SKM-1 treated with dmso at 0.1 percent for 144 hours (cell line): ENCODE results near the gene DUS4L.
"Not testable (repeated sequence)": the region's sequence is repeated elsewhere in the genome, so short reads cannot be mapped to it uniquely, and the experiment has no call there.

ENCODE experiments used
- DNase-seq: peaks from one replicate; lab custom pipeline; 2025; ENCODE audit not compliant: unreplicated experiment; lab: John Stamatoyannopoulos, UW

DUS4L gene, protein sequence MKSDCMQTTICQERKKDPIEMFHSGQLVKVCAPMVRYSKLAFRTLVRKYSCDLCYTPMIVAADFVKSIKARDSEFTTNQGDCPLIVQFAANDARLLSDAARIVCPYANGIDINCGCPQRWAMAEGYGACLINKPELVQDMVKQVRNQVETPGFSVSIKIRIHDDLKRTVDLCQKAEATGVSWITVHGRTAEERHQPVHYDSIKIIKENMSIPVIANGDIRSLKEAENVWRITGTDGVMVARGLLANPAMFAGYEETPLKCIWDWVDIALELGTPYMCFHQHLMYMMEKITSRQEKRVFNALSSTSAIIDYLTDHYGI

DNA sequence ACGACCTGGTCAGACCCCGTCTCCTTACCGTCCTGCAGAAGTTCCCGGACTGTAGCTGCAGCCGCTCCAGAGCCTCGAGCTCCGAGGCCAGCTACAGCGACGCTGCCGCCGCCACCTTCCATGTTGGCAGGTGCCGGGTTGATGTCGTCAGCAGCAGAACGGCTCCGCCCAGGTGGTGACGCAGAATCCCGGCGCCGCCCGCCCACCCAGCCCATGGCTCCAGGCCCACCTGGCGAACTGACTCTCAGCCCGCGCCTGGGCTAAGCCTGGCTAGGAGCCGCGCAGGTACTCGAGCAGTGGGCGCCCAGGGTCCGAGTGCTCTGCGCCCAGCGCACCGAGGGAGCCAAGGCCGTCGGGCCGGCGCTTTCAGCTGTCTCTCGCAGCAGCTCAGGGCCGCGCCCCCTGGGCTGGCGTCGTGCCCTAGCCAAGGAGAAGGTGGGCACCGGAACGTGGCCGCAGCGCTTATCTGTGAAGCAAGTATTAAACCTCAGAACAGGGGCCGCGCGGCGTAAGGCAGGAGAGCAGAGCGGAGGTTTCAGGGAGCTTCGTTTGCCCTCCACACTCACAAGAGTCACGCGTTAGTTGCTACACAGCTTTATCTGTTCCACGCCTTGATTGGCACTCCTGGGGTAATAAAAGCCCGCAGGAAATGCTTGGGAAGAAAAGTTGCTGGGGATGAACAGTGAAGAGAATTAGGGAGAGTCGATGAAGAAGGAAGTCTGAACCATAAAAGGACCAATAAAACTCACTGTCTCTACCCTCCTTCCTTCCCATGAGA, at the start of gene DUS4L, which contains the start of gene COG5:
TSS of gene DUS4L (plus strand) at position 197 of the 778 bp plus-strand sequence. CDS start 3,100 bp downstream, outside the sequence.
TSS of gene COG5 (minus strand) at position 146 of the 778 bp plus-strand sequence. CDS start at position 122, 24 bp downstream.
- peak; percentile 58 for DNase-seq

DNA sequence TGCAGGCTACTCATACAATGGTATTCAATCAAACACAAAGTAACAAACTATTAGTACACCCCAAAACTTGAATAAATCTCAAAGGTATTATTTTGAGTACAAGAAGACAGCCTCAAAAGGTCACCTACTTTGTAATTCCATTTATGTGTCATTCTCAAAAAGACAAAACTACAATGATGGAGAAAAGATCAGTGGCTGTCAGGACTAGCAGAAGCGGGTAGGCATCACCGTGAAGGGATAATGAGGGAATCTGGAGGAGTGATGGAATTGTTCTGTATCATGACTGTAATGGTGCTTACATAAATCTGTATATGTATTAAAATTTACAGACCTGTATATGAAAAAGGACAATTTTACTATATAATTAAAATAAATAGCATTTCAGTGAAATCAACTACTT, 37.1 kb upstream of the DUS4L start:
- no peak for DNase-seq

DNA sequence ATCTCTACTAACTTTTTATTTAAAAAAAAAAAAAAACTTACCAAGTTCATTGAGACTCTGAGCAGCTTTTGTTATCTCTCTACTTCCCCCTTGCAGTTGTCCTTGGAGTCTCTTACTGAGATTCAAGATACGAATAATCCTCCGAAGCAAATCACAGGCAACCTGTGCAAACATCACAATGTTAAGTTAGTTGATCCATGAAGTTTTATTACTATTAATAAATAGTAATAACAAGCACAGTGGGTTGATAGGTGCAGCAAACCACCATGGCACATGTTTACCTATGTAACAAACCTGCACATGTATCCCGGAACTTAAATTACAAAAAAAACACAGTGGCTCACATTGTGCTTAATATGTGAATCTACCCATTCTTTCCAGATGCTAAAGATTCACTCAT, 36.6 kb upstream of the DUS4L start:
- no peak for DNase-seq

DNA sequence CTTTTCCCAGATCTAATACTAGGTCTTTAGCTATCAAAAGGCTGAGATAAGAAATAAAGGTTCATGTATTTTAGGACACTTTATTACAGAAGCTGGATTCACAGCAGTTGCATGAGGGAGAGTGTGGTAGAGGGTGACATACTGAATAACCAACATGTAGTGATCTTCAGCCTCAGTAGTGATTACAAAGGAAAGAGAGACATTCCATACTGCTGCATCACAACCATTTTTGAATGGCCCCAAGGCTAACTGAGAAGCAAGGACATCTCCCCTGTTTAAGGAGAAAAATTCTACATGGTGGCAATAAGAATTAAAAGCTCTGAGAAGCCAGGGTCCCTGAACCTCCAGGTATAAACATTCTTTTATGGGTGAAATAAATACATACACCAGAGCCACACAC, 35.3 kb upstream of the DUS4L start:
- no peak for DNase-seq

DNA sequence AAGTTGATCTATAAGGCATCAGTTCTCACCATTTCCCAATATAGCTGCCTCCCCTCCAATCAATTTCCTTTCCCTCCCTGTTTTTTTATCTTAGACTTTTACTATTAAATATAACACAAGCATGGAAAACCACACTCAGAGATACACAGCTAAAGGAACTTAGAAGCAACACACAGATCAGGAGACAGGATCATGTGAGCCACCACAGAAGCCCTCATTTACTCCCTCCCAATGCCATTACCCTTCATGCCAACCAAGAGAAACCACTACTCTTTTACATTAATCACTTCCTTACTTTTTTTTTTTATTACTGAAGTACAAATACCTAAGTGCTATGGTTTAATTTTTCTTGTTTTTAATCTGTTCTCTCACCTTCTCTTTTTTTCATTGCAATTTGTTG, 33.0 kb upstream of the DUS4L start:
- no peak for DNase-seq

DNA sequence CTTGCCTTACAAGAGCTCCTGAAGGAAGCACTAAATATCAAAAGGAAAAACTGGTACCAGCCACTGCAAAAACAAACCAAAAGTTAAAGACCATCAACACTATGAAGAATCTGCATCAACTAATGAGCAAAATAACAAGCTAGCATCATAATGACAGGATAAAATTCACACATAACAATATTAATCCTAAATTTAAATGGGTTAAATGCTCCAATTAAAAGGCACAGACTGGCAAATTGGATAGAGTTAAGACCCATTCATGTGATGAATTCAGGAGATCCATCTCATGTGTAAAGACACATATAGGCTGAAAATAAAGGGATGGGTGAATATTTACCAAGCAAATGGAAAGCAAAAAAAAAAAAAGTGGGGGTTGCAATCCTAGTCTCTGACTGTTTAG, 29.6 kb upstream of the DUS4L start:
- DNase-seq, result no peak

DNA sequence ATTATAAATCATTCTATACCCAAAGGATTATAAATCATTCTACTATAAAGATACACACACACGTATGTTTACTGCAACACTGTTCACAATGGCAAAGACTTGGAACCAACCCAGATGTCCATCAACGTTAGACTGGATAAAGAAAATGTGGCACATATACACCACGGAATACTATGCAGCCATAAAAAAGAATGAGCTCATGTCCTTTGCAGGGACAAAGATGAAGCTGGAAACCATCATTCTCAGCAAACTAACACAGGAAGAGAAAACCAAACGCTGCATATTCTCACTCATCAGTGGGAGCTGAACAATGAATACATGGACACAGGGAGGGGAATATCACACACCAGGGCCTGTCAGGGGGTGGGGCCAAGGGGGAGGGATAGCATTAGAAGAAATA, 26.5 kb upstream of the DUS4L start:
- not testable (repeated sequence) for DNase-seq

DNA sequence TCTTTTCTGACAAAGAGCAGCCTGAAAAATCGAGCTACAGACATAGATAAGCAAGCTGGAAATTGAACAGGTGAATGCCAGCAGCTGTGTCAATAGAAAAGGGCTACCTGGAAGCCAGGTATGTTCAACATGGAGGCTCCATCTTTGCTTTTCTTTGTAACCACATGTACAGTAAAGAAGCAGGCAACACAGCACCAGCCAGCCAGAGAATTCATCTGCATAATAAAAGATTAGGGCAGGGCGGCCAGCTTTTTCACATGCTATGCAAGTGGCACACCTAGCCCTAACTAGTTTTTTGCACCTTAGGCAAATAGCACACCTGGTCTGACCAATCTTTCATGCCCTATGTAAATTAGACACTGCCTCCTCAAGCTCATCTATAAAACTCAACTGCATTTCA, 25.8 kb upstream of the DUS4L start:
- no peak for DNase-seq

DNA sequence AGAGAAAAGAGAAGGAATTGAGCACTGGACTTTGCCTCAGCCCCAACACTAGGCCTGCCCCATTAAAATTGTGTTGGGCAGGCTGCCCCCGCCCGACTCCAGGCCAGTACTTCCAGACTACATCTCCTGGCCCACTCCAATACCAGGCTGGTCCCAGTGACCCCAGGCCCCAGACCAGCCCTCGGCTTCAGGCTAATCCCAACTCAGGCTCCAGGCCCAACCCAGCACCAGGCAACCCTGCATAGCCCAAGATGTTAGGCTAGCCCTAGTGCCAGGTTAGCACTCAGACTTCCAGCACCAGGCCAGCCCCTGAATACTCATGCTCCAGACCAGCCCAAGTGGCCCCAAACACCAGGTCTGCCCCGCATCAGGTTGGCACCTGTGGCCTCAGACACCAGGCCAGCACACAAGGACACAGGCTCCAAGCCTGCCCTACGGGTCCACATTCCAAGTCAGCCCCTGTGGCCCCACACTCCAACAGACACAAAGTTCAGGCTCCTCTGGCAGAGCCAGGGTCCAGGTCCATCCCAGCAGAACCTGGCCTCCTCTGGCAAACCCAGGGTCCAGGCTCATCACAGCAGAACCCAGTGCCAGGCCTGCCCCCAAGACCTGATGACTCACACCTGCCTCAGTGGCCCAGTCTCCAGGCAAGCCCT, 20.3 kb upstream of the DUS4L start:
- no peak for DNase-seq

DNA sequence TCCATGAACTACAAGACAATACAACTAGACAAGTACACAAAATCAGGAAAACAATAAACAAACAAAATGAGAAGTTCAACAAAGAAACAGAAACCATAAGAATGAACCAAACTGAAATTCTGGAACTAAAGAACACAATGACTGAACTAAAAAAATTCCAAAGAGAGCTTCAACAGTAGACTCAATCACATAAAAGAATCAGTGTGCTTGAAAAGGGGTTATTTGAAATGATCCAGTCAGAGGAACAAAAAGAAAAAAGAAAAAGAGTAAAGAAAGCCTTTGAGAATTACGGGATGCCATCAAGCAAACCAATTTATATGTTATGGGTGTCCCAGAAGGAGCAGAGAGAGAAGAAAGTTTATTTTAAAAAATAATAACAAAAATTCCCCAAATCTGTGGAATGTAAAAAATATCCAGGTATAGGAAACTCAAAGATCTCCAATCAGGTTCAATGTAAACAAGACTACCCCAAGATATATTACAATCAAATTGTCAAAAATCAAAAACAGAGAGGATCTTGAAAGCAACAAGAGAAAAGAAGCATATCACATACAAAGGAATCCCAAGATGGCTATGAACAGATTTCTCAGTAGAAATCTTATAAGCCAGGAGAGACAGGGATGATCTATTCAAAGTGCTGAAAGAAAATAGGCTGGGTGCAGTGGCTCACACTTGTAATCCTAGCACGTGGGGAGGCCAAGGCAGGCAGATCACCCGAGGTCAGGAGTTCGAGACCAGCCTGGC, 18.8 kb upstream of the DUS4L start:
- DNase-seq, result no peak

DNA sequence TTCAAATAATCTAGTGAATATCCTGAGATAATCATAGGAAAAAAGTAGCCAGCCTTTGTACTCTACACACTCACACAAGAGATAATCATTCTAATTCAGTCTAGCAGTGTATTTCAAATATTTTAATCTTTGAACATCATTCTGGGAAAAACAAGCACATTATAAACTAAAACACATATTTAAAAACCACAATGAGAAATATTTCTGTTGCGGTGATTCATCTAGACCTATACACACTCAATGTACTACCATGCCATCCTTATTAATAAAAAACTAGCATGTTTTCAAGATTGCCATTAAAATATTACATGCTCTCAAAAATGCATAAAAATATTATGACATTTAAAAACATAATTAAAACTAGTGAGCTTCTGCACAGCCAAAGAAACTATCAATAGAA, 11.8 kb upstream of the DUS4L start:
- no peak for DNase-seq

DNA sequence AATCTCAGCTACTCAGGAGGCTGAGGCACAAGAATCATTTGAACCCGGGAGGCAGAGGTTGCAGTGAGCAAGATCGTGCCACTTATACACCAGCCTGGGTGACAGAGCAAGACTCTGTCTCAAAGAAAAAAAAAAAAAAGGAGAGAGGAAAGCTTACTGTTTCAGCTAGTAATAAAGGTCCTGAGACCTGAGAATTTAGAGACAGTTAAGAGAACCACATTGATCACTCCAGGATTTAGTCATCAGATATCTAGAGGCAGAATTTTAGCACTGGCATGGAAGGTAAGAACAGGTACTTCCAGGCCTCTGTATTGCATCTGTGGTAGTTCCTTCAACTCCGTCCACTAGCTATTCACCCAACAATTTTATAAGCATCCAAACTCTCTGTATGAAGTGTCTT, 7.9 kb upstream of the DUS4L start:
- no peak for DNase-seq

DNA sequence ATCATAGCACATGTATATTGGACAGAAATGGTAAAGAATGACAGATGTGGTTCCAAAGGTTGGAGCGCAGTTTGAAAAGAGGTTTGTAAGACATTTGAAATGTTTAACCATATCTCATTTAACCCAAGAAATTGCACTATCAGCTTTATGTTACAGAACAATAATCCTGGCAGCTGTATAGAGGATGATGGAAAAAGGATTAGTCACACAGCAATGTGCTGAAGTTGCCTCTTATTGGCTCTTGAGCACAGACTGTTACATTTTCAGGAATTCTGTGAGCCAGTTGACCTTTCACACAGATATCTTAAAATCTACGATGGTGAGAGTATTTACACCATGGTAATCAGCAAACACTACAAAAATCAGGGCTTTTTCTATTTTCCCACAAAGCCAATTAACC, 3.9 kb upstream of the DUS4L start:
- DNase-seq, result no peak

DNA sequence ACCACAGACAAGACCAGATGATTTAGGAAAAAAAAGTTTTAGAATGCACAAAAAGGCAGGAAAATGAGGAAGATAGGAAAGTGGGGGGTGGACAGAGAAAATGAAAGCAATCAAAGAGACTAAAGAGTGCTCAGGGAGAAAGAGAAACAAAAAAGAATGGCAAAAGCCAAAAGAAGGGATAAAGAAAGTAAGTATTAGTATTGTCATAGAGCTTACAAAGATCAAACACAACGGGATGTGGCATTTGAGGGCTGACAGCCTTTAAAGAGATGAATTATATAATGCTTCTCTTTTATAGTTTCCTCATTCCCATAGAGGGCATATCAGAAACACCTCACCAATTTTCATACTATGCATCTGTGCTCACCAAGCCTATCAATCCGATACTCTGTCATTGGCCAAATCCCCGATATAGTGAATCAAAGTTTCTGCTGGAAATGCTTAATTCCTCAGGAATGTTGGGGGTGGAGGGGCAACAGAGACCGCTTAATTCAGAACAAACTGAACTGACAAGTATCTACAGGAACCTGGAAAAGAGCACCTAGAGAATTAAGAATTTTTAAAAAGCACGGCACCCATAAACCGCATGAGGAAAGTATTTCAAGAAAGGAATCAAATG, 2.8 kb upstream of the DUS4L start:
- no peak for DNase-seq

DNA sequence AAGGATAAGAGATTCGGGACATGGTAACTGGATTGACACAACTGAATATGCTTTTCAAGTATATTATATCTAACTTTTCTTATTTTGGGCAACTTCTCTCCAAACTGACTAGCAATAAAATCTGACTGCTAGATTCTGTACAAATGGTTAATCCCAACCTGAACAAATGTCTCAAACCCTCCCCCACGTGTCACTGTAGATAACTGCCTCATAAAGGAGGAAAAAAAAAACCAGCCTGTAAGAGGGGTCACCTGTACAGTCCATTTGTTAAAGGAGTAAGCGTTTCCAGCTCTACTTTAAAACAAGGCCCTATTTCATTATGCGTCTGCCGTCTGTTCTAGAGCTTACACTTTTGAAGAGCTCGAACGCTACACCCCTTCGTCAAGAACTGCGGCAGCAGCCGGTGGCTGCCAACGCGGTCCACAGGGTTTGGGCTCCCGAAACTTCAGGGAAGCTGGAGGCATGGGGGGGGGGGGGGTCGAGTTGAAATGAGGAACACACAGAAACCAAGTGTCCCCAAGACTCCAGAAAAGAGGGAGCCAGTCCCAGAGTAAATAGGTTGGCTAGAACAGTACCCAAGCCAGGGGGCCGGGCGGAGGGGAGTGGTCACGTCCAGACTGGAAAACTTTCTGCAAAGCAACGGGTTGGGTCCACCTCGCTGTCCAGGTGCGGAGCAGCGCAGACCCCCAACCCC, 543 bp upstream of the DUS4L start:
- no peak for DNase-seq

DNA sequence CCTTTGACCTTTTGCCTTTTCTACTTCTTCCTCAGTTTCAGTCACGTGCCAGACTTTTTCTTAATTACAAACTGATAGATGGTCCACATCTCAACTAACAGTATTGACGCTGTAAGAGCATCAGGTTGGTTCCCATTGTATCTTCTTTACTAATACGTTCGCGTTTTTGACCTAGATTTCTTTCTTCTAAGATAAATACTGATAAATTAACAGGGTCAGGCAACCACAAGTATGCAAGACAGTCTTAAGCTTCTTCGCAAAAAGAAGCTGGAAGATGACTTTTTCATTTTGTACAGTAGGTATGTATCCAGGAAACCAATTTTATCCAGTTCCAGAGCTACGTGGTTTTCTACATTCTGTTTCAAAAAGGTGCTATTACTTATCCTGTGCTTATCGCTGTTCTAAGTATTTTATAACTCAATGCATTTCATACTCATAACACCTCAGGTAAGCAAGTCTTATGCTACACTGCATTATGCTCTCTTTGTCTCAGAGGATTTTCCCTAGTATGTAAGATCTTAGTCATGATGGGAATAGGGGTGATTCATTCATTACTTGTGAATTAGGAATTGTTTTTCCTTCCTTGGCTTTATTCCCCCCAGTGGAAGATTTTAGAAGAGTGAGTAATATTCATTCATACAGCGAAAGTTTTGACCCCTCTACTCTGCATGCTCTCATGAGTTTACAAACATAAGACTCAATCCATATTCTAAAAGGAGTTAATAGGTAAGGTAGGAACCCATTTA, 955 bp downstream of the DUS4L start:
- no peak for DNase-seq

DNA sequence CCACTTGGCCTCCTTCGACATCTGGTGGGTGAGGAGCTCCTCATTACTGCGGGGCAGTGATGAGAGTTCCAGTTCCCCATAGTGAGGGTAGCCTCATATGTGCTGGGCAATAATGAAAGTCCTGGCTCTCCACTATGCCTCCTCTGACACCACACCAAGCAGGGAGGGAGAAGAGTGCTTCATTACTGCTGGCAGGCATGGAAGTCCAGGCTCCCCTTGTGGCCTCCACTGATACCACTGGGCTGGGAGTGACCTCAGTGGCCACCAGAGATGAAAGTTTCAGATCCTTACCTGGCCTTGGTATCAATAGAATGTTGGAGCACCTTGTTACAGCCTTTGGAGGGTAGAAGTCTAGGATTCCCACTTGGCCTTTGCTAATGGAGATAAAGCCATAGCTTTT, 6.5 kb downstream of the DUS4L start:
- no peak for DNase-seq

DNA sequence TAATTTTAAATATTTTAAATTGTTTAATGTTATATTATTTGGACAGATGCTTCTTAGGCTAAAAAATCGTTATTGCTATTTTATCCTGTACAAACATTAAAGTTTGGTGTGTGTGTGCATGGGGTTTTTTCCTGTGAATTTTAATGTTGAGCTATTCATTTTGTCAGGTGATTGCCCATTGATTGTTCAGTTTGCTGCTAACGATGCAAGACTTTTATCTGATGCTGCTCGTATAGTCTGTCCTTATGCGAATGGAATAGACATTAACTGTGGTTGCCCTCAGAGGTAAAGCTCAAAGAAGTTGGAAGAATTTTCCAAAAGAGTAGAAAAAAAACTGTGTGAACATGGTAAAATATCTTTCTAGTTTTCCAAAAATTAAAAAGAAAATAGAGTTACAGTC, 9.8 kb downstream of the DUS4L start:
- DNase-seq, result no peak

DNA sequence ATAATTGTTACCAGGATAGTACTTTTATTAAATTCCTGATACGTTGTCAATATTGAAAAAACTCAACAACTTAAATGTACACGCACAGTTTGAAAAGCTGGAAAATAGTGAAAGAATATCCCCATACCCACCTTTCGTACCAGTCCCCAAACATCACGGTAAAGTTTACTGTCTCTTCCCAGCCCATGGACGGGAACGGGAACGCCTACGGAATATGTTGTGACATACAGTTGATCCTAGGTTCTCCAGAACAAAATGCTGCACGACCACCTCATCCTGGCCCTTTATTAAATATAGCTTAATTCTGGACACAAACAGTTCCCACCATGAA, 15.7 kb downstream of the DUS4L start:
- DNase-seq, result no peak
